ENCODE data around the gene RIOK2.
A peak's percentile ranks its signal among the peaks of the same experiment; 100 is the strongest.
"Not testable (repeated sequence)": the region's sequence is repeated elsewhere in the genome, so short reads cannot be mapped to it uniquely, and the experiment has no call there.

Gene RIOK2

GRCh38 chr5:97165726-97166125 lies 17.3 kb downstream of the RIOK2 start:
- DNase-seq: no peak

GRCh38 chr5:97164846-97165245 lies 18.2 kb downstream of the RIOK2 start:
- no peak for DNase-seq

GRCh38 chr5:97163790-97164285 lies 19.2 kb downstream of the RIOK2 start:
- DNase-seq: no peak

- no peak for DNase-seq
Measured at GRCh38 chr5:97163360-97163764, 19.7 kb downstream of the RIOK2 start.

- DNase-seq: peak; percentile 38
Measured at GRCh38 chr5:97162045-97162444, 21.0 kb downstream of the RIOK2 start.

- no peak for DNase-seq
Measured at GRCh38 chr5:97157689-97158088, 25.4 kb downstream of the RIOK2 start.

- no peak for DNase-seq
Measured at GRCh38 chr5:97151370-97151769, 31.7 kb downstream of the RIOK2 start.

- DNase-seq: no peak
Measured at GRCh38 chr5:97150401-97150800, 32.6 kb downstream of the RIOK2 start.

- DNase-seq: no peak
Measured at GRCh38 chr5:97149709-97150108, 33.3 kb downstream of the RIOK2 start.

GRCh38 chr5:97148288-97148687 lies 34.8 kb downstream of the RIOK2 start:
- no peak for DNase-seq

GRCh38 chr5:97143704-97144103 lies 39.3 kb downstream of the RIOK2 start:
- DNase-seq: no peak

GRCh38 chr5:97142521-97143254 lies 40.4 kb downstream of the RIOK2 start, which contains the start of gene LIX1:
Gene LIX1 (minus strand): TSS chr5:97142611. CDS start chr5:97142576, 35 bp downstream.
- DNase-seq: no peak

- no peak for DNase-seq
Measured at GRCh38 chr5:97141539-97141938, 41.5 kb downstream of the RIOK2 start.

- DNase-seq: no peak
Measured at GRCh38 chr5:97141031-97141430, 42.0 kb downstream of the RIOK2 start.

GRCh38 chr5:97140250-97140649 lies 42.8 kb downstream of the RIOK2 start:
- DNase-seq: not testable (repeated sequence)

GRCh38 chr5:97136475-97136874 lies 46.6 kb downstream of the RIOK2 start:
- DNase-seq: no peak

GRCh38 chr5:97135868-97136267 lies 47.2 kb downstream of the RIOK2 start:
- DNase-seq: no peak

GRCh38 chr5:97134634-97135033 lies 48.4 kb downstream of the RIOK2 start:
- DNase-seq: no peak

- DNase-seq: no peak
Measured at GRCh38 chr5:97133101-97133500, 49.9 kb downstream of the RIOK2 start.

GRCh38 chr5:97131921-97132320 lies 51.1 kb downstream of the RIOK2 start:
- DNase-seq: no peak

GRCh38 chr5:97131139-97131710 lies 51.8 kb downstream of the RIOK2 start:
- no peak for DNase-seq

- no peak for DNase-seq
Measured at GRCh38 chr5:97127727-97128126, 55.3 kb downstream of the RIOK2 start.

GRCh38 chr5:97125125-97125683 lies 57.8 kb downstream of the RIOK2 start:
- DNase-seq: no peak

GRCh38 chr5:97124335-97124734 lies 58.7 kb downstream of the RIOK2 start:
- no peak for DNase-seq

Data from NCI-H1048 (cell line).